ENCODE measurements around the gene CUX1.

The CUX1 gene

GRCh38 chr7:101943889-101944600 is 126.6 kb downstream of the CUX1 start:
- DNase-seq (ENCODE audit: extremely low spot score, insufficient read length, low read depth) (no peak), FAIRE-seq (no peak)

- FAIRE-seq (no peak), DNase-seq (ENCODE audit: extremely low spot score, insufficient read length, low read depth) (no peak)
Measured at GRCh38 chr7:101944611-101945010, 127.2 kb downstream of the CUX1 start.

- DNase-seq (ENCODE audit: extremely low spot score, insufficient read length, low read depth) (no peak), FAIRE-seq (no peak)
Measured at GRCh38 chr7:101945034-101945758, 127.8 kb downstream of the CUX1 start.

GRCh38 chr7:101947899-101948298 is 130.5 kb downstream of the CUX1 start:
- no peak for FAIRE-seq
- DNase-seq (ENCODE audit: extremely low spot score, insufficient read length, low read depth), result no peak

GRCh38 chr7:101948650-101949049 is 131.2 kb downstream of the CUX1 start:
- DNase-seq (ENCODE audit: extremely low spot score, insufficient read length, low read depth) (no peak), FAIRE-seq (no peak)

GRCh38 chr7:101950450-101951119 is 133.2 kb downstream of the CUX1 start:
- DNase-seq (ENCODE audit: extremely low spot score, insufficient read length, low read depth) (no peak), FAIRE-seq (no peak)

GRCh38 chr7:101951757-101952156 is 134.3 kb downstream of the CUX1 start:
- FAIRE-seq (no peak), DNase-seq (ENCODE audit: extremely low spot score, insufficient read length, low read depth) (no peak)

- FAIRE-seq (no peak), DNase-seq (ENCODE audit: extremely low spot score, insufficient read length, low read depth) (no peak)
Measured at GRCh38 chr7:101952355-101953247, 135.2 kb downstream of the CUX1 start.

GRCh38 chr7:101953248-101953819 is 135.9 kb downstream of the CUX1 start:
- DNase-seq (ENCODE audit: extremely low spot score, insufficient read length, low read depth), result peak; percentile 39

GRCh38 chr7:101954499-101954898 is 137.1 kb downstream of the CUX1 start:
- peak; percentile 5 for FAIRE-seq
- DNase-seq (ENCODE audit: extremely low spot score, insufficient read length, low read depth), result no peak

More at GRCh38 chr7:101953248-101953819, 135.9 kb downstream of the CUX1 start:
- peak; percentile 15 for FAIRE-seq

- DNase-seq (ENCODE audit: extremely low spot score, insufficient read length, low read depth), result no peak
- no peak for FAIRE-seq
Measured at GRCh38 chr7:101956130-101956529, 138.7 kb downstream of the CUX1 start.

GRCh38 chr7:101957744-101958525 is 140.5 kb downstream of the CUX1 start:
- DNase-seq (ENCODE audit: extremely low spot score, insufficient read length, low read depth), result no peak
- FAIRE-seq, result peak; percentile 36

- FAIRE-seq (no peak), DNase-seq (ENCODE audit: extremely low spot score, insufficient read length, low read depth) (no peak)
Measured at GRCh38 chr7:101959342-101959741, 141.9 kb downstream of the CUX1 start.

GRCh38 chr7:101959829-101960228 is 142.4 kb downstream of the CUX1 start:
- FAIRE-seq (no peak), DNase-seq (ENCODE audit: extremely low spot score, insufficient read length, low read depth) (no peak)

- no peak for DNase-seq (ENCODE audit: extremely low spot score, insufficient read length, low read depth)
- no peak for FAIRE-seq
Measured at GRCh38 chr7:101960323-101960722, 142.9 kb downstream of the CUX1 start.

GRCh38 chr7:101960985-101961708 is 143.7 kb downstream of the CUX1 start:
- no peak for FAIRE-seq
- DNase-seq (ENCODE audit: extremely low spot score, insufficient read length, low read depth), result no peak

GRCh38 chr7:101961811-101962210 is 144.4 kb downstream of the CUX1 start:
- FAIRE-seq, result no peak
- DNase-seq (ENCODE audit: extremely low spot score, insufficient read length, low read depth), result no peak

- no peak for DNase-seq (ENCODE audit: extremely low spot score, insufficient read length, low read depth)
- no peak for FAIRE-seq
Measured at GRCh38 chr7:101963693-101964092, 146.3 kb downstream of the CUX1 start.

Data from GM18507 (cell line).